ENCODE measurements around the gene MED20. TPM values are rescaled to one million over a fixed set of nuclear protein-coding genes. Genes with fewer than 3 reads are reported as not detected.

Gene MED20
- total RNA-seq, 1 experiment from 2014 or later: 32.1 TPM

Other genes starting within 250 kb of the MED20 start
- 4.0 and 8.1 TPM in 2 replicates for gene TFEB, start 185.5 kb downstream of the MED20 start, total RNA-seq (2014; rRNA removed; shearing (Covaris generic))
- not detected in 2 replicates for gene PGC, start 173.7 kb downstream of the MED20 start, total RNA-seq (2014; rRNA removed; shearing (Covaris generic))
- gene FRS3, start 141.2 kb downstream of the MED20 start, total RNA-seq (2014; rRNA removed; shearing (Covaris generic)): 0.74 and 2.3 TPM in 2 replicates
- gene PRICKLE4, start 140.4 kb downstream of the MED20 start, total RNA-seq (2014; rRNA removed; shearing (Covaris generic)): not detected in 2 replicates
- gene TOMM6, start 133.4 kb downstream of the MED20 start, total RNA-seq (2014; rRNA removed; shearing (Covaris generic)): 229 and 285 TPM in 2 replicates
- gene USP49, start 25.8 kb downstream of the MED20 start, total RNA-seq (2014; rRNA removed; shearing (Covaris generic)): 0.83 and 3.9 TPM in 2 replicates
- 35.4 and 42.4 TPM in 2 replicates for gene BYSL, start 360 bp upstream of the MED20 start, total RNA-seq (2014; rRNA removed; shearing (Covaris generic))
- 43.3 and 51.6 TPM in 2 replicates for gene CCND3, start 20.7 kb upstream of the MED20 start, total RNA-seq (2014; rRNA removed; shearing (Covaris generic))
- 20.6 and 34.1 TPM in 2 replicates for gene TAF8, start 129.4 kb upstream of the MED20 start, total RNA-seq (2014; rRNA removed; shearing (Covaris generic))
- not detected in 2 replicates for gene C6orf132, start 221.5 kb upstream of the MED20 start, total RNA-seq (2014; rRNA removed; shearing (Covaris generic))